Putamen (tissue), 1 donor: Measurements from ENCODE around the gene SIL1.
A peak's percentile ranks its signal among the peaks of the same experiment; 100 is the strongest.
"Not testable (repeated sequence)": the region's sequence is repeated elsewhere in the genome, so short reads cannot be mapped to it uniquely, and the experiment has no call there.

Experiments used
- DNase-seq: peaks from one replicate; pipeline ENCODE4 v3.0.0-alpha.2; 2016; ENCODE audit warnings: low spot score

The SIL1 gene

GRCh38 chr5:139022528-139022927 lies 175.6 kb downstream of the SIL1 start:
- no peak for DNase-seq

GRCh38 chr5:139021346-139021745 lies 176.8 kb downstream of the SIL1 start:
- DNase-seq, result peak; percentile 59

GRCh38 chr5:139019880-139020279 lies 178.3 kb downstream of the SIL1 start:
- DNase-seq, result no peak

- no peak for DNase-seq
Observed at GRCh38 chr5:139019211-139019610, 179.0 kb downstream of the SIL1 start.

- no peak for DNase-seq
Observed at GRCh38 chr5:139017624-139018023, 180.5 kb downstream of the SIL1 start.

GRCh38 chr5:139016186-139016585 lies 182.0 kb downstream of the SIL1 start:
- DNase-seq, result no peak

GRCh38 chr5:139014726-139015125 lies 183.4 kb downstream of the SIL1 start:
- no peak for DNase-seq

GRCh38 chr5:139012176-139012575 lies 186.0 kb downstream of the SIL1 start:
- no peak for DNase-seq

GRCh38 chr5:139011156-139011555 lies 187.0 kb downstream of the SIL1 start:
- DNase-seq, result not testable (repeated sequence)

GRCh38 chr5:139004374-139005307 lies 193.5 kb downstream of the SIL1 start:
- no peak for DNase-seq

- DNase-seq, result no peak
Observed at GRCh38 chr5:138999674-139000073, 198.5 kb downstream of the SIL1 start.

- DNase-seq, result no peak
Observed at GRCh38 chr5:138998521-138998920, 199.6 kb downstream of the SIL1 start.

- no peak for DNase-seq
Observed at GRCh38 chr5:138996120-138996519, 202.0 kb downstream of the SIL1 start.

- DNase-seq, result no peak
Observed at GRCh38 chr5:138990986-138991590, 207.1 kb downstream of the SIL1 start.

GRCh38 chr5:138989720-138990119 lies 208.4 kb downstream of the SIL1 start:
- DNase-seq, result no peak

- DNase-seq, result no peak
Observed at GRCh38 chr5:138986186-138986800, 211.9 kb downstream of the SIL1 start.

GRCh38 chr5:138985683-138986082 lies 212.5 kb downstream of the SIL1 start:
- DNase-seq, result no peak

GRCh38 chr5:138985256-138985655 lies 212.9 kb downstream of the SIL1 start:
- DNase-seq, result no peak

GRCh38 chr5:138983984-138984383 lies 214.2 kb downstream of the SIL1 start:
- DNase-seq, result no peak

- no peak for DNase-seq
Observed at GRCh38 chr5:138981586-138981985, 216.6 kb downstream of the SIL1 start.

GRCh38 chr5:138981131-138981530 lies 217.0 kb downstream of the SIL1 start:
- DNase-seq, result no peak

- no peak for DNase-seq
Observed at GRCh38 chr5:138980441-138980840, 217.7 kb downstream of the SIL1 start.

- no peak for DNase-seq
Observed at GRCh38 chr5:138979684-138980280, 218.4 kb downstream of the SIL1 start.
